H7 (cell line): ENCODE data around the gene IFT57. TPM values are rescaled to one million over a fixed set of nuclear protein-coding genes. Genes with fewer than 3 reads are reported as not detected.
"Not testable (repeated sequence)": the region's sequence is repeated elsewhere in the genome, so short reads cannot be mapped to it uniquely, and the experiment has no call there.

Source experiments
- DNase-seq: peaks from one replicate; pipeline ENCODE4 v3.0.0; 2012
- H3K27me3 ChIP-seq: 2 replicates; pipeline ENCODE4 v1.6.0; 2011; ENCODE audit warnings: mild to moderate bottlenecking, low read length; ENCODE audit not compliant: control insufficient read depth, insufficient read depth
- H3K36me3 ChIP-seq: replicated peaks from 2 replicates; pipeline ENCODE4 v1.5.1; 2011; ENCODE audit warnings: low read length; ENCODE audit not compliant: control insufficient read depth, insufficient read depth
- H3K4me3 ChIP-seq: 2 replicates; pipeline ENCODE4 v1.5.1; 2011; ENCODE audit warnings: low read depth, mild to moderate bottlenecking, control low read depth, low read length, moderate library complexity; ENCODE audit not compliant: insufficient read depth
- total RNA-seq: library from RNA; depleted of rRNA; stranded (reverse); fragments of >200 nt; shearing (Covaris generic); gene quantifications from 2 replicates; pipeline ENCODE4 v1.2.3, GENCODE V29; 2014; rRNA removed

The IFT57 gene
- 28.7 and 29.6 TPM in 2 replicates for total RNA-seq

- Histone ChIP-seq H3K4me3 (peak within 1 kb of the TSS; percentile 52), H3K36me3 (no peaks in the 10 kb centered on the region), H3K27me3 (no peaks in the 10 kb centered on the region)
- DNase-seq, result peak; percentile 93
These were observed at the start of gene IFT57 for GRCh38 chr3:108221911-108222852. TSS of gene IFT57 (minus strand) at chr3:108222424. CDS start at chr3:108222322, 102 bp downstream.

GRCh38 chr3:108271626-108272025 lies 49.4 kb upstream of the IFT57 start:
- no peak overlapping the region for H3K4me3 ChIP-seq
- no peak for DNase-seq
- H3K36me3 ChIP-seq, result no peaks in the 10 kb centered on the region
- no peaks in the 10 kb centered on the region for H3K27me3 ChIP-seq

GRCh38 chr3:108268235-108268634 lies 46.0 kb upstream of the IFT57 start:
- not testable (repeated sequence) for H3K36me3 ChIP-seq, DNase-seq, H3K4me3 ChIP-seq, H3K27me3 ChIP-seq

- H3K4me3 ChIP-seq, DNase-seq, H3K36me3 ChIP-seq, H3K27me3 ChIP-seq: not testable (repeated sequence)
These were observed 42.5 kb upstream of the IFT57 start for GRCh38 chr3:108264534-108265298.

GRCh38 chr3:108255131-108255530 lies 32.9 kb upstream of the IFT57 start:
- DNase-seq, result no peak
- no peaks in the 10 kb centered on the region for H3K36me3 ChIP-seq
- H3K27me3 ChIP-seq, result no peaks in the 10 kb centered on the region
- no peak overlapping the region for H3K4me3 ChIP-seq

- DNase-seq, result no peak
- Histone ChIP-seq H3K36me3 (no peaks in the 10 kb centered on the region), H3K4me3 (no peak overlapping the region), H3K27me3 (no peaks in the 10 kb centered on the region)
These were observed 29.6 kb upstream of the IFT57 start for GRCh38 chr3:108251844-108252243.

GRCh38 chr3:108251265-108251664 lies 29.0 kb upstream of the IFT57 start:
- H3K27me3 ChIP-seq, result no peaks in the 10 kb centered on the region
- H3K4me3 ChIP-seq, result no peak overlapping the region
- DNase-seq, result no peak
- H3K36me3 ChIP-seq, result no peaks in the 10 kb centered on the region

GRCh38 chr3:108250626-108251025 lies 28.4 kb upstream of the IFT57 start:
- no peak for DNase-seq
- H3K4me3 ChIP-seq, result no peak overlapping the region
- H3K27me3 ChIP-seq, result no peaks in the 10 kb centered on the region
- H3K36me3 ChIP-seq, result no peaks in the 10 kb centered on the region

GRCh38 chr3:108243243-108243642 lies 21.0 kb upstream of the IFT57 start:
- DNase-seq, result no peak
- Histone ChIP-seq H3K27me3 (no peaks in the 10 kb centered on the region), H3K36me3 (no peaks in the 10 kb centered on the region), H3K4me3 (no peak overlapping the region)

- no peak for DNase-seq
- no peaks in the 10 kb centered on the region for H3K36me3 ChIP-seq
- H3K27me3 ChIP-seq, result no peaks in the 10 kb centered on the region
- no peak overlapping the region for H3K4me3 ChIP-seq
These were observed 20.6 kb upstream of the IFT57 start for GRCh38 chr3:108242776-108243175.

- no peak overlapping the region for H3K4me3 ChIP-seq
- H3K27me3 ChIP-seq, result no peaks in the 10 kb centered on the region
- DNase-seq, result no peak
- no peaks in the 10 kb centered on the region for H3K36me3 ChIP-seq
These were observed 19.5 kb upstream of the IFT57 start for GRCh38 chr3:108241721-108242120.

- H3K36me3 ChIP-seq, result no peaks in the 10 kb centered on the region
- DNase-seq, result no peak
- no peaks in the 10 kb centered on the region for H3K27me3 ChIP-seq
- H3K4me3 ChIP-seq, result no peak overlapping the region
These were observed 18.9 kb upstream of the IFT57 start for GRCh38 chr3:108241146-108241545.

- H3K4me3 ChIP-seq, result no peak overlapping the region
- H3K36me3 ChIP-seq, result no peaks in the 10 kb centered on the region
- no peaks in the 10 kb centered on the region for H3K27me3 ChIP-seq
- DNase-seq, result no peak
These were observed 16.9 kb upstream of the IFT57 start for GRCh38 chr3:108239082-108239481.

GRCh38 chr3:108235290-108235689 lies 13.1 kb upstream of the IFT57 start:
- Histone ChIP-seq H3K36me3 (no peaks in the 10 kb centered on the region), H3K27me3 (no peaks in the 10 kb centered on the region), H3K4me3 (no peak overlapping the region)
- DNase-seq, result no peak
